PC-9 (cell line): ENCODE results near the gene TRMT1L. TPM values are rescaled to one million over a fixed set of nuclear protein-coding genes. Genes with fewer than 3 reads are reported as not detected.

Experiments used
- BruUV-seq: library from RNA; stranded (reverse); fragments of 400-500 nt; replicated peaks from 2 replicates; lab custom pipeline; 2021; lab: Mats Ljungman, UMichigan
- CTCF ChIA-PET: fragments of 300-600 bp; sonication (Branson Sonifier 250); formaldehyde crosslinking; loops from one replicate; lab custom pipeline; 2022; ENCODE audit warnings: antibody characterized with exemption; lab: Charles Lee
- POLR2A ChIA-PET: fragments of 300-600 bp; sonication (Branson Sonifier 250); formaldehyde crosslinking; loops from one replicate; lab custom pipeline; 2022; ENCODE audit warnings: antibody characterized with exemption; ENCODE audit not compliant: unreplicated experiment; lab: Charles Lee
- DNase-seq, 2 experiments: peaks; one replicate each; pipeline versions ENCODE4 v3.0.0 to v3.0.0-alpha.2; 2015 to 2022; ENCODE audit warnings: mixed read lengths in 1 of 2
- H2AFZ ChIP-seq: fragments of 200-600 bp; sonication (generic); 2 replicates; pipeline ENCODE4 v1.8.1; 2017; ENCODE audit warnings: antibody characterized with exemption
- H3F3A ChIP-seq: fragments of 200-600 bp; sonication (generic); 2 replicates; pipeline ENCODE4 v1.8.1; 2017; ENCODE audit warnings: antibody characterized with exemption, mild to moderate bottlenecking, low read depth; ENCODE audit not compliant: insufficient read depth
- H3K27ac ChIP-seq: fragments of 200-600 bp; sonication (generic); 2 replicates; pipeline ENCODE4 v1.6.1; 2016; ENCODE audit warnings: mixed run types
- H3K27me3 ChIP-seq: fragments of 200-600 bp; sonication (generic); 2 replicates; pipeline ENCODE4 v1.6.1; 2016; ENCODE audit warnings: low read depth, mixed run types; ENCODE audit not compliant: insufficient read depth
- H3K36me3 ChIP-seq: fragments of 200-600 bp; sonication (generic); 2 replicates; pipeline ENCODE4 v1.6.1; 2016; ENCODE audit warnings: low read depth, mixed run types
- H3K4me1 ChIP-seq: fragments of 200-600 bp; sonication (generic); replicated peaks from 2 replicates; pipeline ENCODE4 v1.6.1; 2016; ENCODE audit warnings: mixed run types; ENCODE audit not compliant: insufficient read depth
- H3K4me2 ChIP-seq: fragments of 200-600 bp; sonication (generic); 2 replicates; pipeline ENCODE4 v1.6.1; 2017; ENCODE audit warnings: mixed run types
- H3K4me3 ChIP-seq: fragments of 200-600 bp; sonication (generic); 2 replicates; pipeline ENCODE4 v1.6.1; 2016; ENCODE audit warnings: mixed run types
- H3K79me2 ChIP-seq: fragments of 200-600 bp; sonication (generic); 2 replicates; pipeline ENCODE4 v1.6.1; 2017; ENCODE audit warnings: low read depth, mixed run types
- H3K9me2 ChIP-seq: fragments of 200-600 bp; sonication (generic); 2 replicates; pipeline ENCODE4 v1.8.1; 2017; ENCODE audit warnings: mild to moderate bottlenecking; ENCODE audit not compliant: insufficient read depth
- H3K9me3 ChIP-seq: fragments of 200-600 bp; sonication (generic); 2 replicates; pipeline ENCODE4 v1.8.1; 2016; ENCODE audit warnings: low read depth; ENCODE audit not compliant: insufficient read depth
- H4K20me1 ChIP-seq: fragments of 200-600 bp; sonication (generic); 2 replicates; pipeline ENCODE4 v1.8.1; 2017; ENCODE audit not compliant: insufficient read depth
- EZH2 ChIP-seq: fragments of 200-600 bp; sonication (generic); IDR thresholded peaks from 2 replicates; pipeline ENCODE4 v1.8.0; 2017; ENCODE audit warnings: antibody characterized with exemption, low read depth
- intact Hi-C: fragments of 100-400 bp; cut with micrococcal nuclease; formaldehyde crosslinking; loops from one replicate; pipeline ENCODE4 v1.10.0; 2022; ENCODE audit not compliant: unreplicated experiment
- total RNA-seq: library from RNA; stranded (reverse); gene quantifications from 2 replicates; pipeline ENCODE4 v1.2.3, GENCODE V29; 2021
- TF ChIP-seq, protein P1 (sequence below): fragments of 200-600 bp; sonication (generic); conservative IDR thresholded peaks from 2 replicates; pipeline ENCODE4 v1.6.1; 2017; ENCODE audit warnings: mixed run types, antibody characterized with exemption, mild to moderate bottlenecking, moderate library complexity

TRMT1L gene
- total RNA-seq, 1 experiment from 2014 or later, result 18.3 TPM

DNA sequence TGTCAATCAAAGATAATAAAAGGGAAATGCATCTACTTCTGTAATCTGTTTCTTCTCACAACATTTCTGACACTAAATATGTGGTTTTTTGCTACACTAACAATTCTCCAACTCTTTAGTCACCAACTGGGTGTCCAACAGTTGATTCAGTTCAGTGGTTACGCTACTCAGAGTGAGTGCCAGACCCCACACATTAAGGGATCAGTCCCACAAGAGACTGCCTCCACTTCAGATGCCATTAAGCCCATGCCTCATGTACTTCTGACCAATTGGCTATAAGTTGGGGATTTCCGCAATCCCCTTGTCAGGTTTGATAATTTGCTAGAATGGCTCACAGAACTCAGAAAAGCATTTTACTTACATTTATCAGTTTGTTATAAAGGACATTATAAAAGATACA, 83.0 kb downstream of the TRMT1L start:
- Histone ChIP-seq H3K4me2 (no peak overlapping the region), H3K79me2 (peaks cover 61% of the 10 kb centered on the region), H3K9me2 (no peaks in the 10 kb centered on the region), H3K27me3 (no peaks in the 10 kb centered on the region), H4K20me1 (no peaks in the 10 kb centered on the region), H3K9me3 (no peaks in the 10 kb centered on the region), H3K27ac (no peak overlapping the region), H2AFZ (no peak overlapping the region), H3K36me3 (no peaks in the 10 kb centered on the region), H3K4me1 (no peaks in the 10 kb centered on the region), H3F3A (no peaks in the 10 kb centered on the region), H3K4me3 (no peak overlapping the region)
- no peak for DNase-seq
- CTCF ChIA-PET, result no interaction called here
- POLR2A ChIA-PET, result no interaction called here
- intact Hi-C loops, result no loop called here
- no peak for TF ChIP-seq EZH2
- TF ChIP-seq, protein P1, sequence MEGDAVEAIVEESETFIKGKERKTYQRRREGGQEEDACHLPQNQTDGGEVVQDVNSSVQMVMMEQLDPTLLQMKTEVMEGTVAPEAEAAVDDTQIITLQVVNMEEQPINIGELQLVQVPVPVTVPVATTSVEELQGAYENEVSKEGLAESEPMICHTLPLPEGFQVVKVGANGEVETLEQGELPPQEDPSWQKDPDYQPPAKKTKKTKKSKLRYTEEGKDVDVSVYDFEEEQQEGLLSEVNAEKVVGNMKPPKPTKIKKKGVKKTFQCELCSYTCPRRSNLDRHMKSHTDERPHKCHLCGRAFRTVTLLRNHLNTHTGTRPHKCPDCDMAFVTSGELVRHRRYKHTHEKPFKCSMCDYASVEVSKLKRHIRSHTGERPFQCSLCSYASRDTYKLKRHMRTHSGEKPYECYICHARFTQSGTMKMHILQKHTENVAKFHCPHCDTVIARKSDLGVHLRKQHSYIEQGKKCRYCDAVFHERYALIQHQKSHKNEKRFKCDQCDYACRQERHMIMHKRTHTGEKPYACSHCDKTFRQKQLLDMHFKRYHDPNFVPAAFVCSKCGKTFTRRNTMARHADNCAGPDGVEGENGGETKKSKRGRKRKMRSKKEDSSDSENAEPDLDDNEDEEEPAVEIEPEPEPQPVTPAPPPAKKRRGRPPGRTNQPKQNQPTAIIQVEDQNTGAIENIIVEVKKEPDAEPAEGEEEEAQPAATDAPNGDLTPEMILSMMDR, result no peak
- no TSS peak for BruUV-seq

DNA sequence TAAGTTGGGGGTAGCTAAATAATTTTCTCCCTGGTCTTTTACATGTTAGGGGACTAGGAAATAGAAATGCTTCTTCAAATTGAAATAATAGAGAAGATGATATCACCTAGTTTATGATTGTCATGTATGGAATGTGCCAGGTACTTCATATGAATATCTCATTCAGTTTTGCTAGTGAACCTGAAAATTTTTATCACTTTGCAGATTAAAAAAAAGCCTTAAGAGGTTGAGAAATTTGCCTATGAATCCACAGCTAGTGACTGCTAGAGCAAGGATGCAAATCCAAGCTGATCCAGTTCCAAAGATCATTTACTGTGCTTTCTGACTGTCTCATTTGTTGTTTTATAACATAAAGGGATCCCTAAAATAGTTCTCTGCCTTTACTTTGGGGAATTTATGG, 86.7 kb downstream of the TRMT1L start:
- intact Hi-C loops, result no loop called here
- Histone ChIP-seq H4K20me1 (no peaks in the 10 kb centered on the region), H3K27ac (no peak overlapping the region), H3K4me3 (no peak overlapping the region), H3K4me1 (no peaks in the 10 kb centered on the region), H3K36me3 (no peaks in the 10 kb centered on the region), H3K9me2 (no peaks in the 10 kb centered on the region), H3K9me3 (no peaks in the 10 kb centered on the region), H3K79me2 (peaks cover 63% of the 10 kb centered on the region), H2AFZ (no peak overlapping the region), H3F3A (no peaks in the 10 kb centered on the region), H3K4me2 (no peak overlapping the region), H3K27me3 (no peaks in the 10 kb centered on the region)
- POLR2A ChIA-PET, result no interaction called here
- CTCF ChIA-PET, result interaction anchor here (0.7 kb wide), 1 partner anchor 526 kb away, joined by 4 read pairs; no protein-coding TSS in a partner anchor
- BruUV-seq, result no TSS peak
- no peak for DNase-seq
- TF ChIP-seq EZH2, result no peak
- TF ChIP-seq, protein P1, result no peak

DNA sequence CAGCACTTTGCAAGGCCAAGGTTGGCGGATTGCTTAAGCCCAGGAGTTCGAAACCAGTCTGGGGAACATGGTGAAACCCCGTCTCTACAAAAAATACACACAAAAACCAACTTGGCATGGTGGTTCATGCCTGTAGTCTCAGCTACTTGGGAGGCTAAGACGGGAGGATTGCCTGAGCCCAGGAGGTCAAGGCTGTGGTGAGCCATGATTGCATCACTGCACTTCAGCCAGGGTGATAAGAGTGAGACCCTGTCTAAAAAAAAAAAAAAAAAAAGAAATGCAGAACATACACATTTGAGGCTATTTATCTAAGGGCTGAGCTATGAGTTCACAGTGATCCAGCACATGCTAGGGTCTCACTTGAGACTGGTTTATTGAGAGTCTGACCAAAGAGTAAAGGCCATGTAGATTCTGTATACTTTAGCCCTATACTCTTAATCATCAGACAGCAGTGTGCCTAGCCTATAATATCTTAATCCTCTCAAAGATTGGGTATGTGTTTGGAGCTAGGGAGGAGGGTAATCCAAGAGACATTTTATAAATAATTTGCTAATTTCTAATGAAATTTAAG, 87.5 kb downstream of the TRMT1L start:
- peaks cover 67% of the 10 kb centered on the region for H3K79me2 ChIP-seq
- CTCF ChIA-PET, result interaction anchor here (0.7 kb wide), 1 partner anchor 527 kb away, joined by 4 read pairs; no protein-coding TSS in a partner anchor

More for the DNA sequence above, 87.5 kb downstream of the TRMT1L start:
- Histone ChIP-seq H3K9me2 (no peaks in the 10 kb centered on the region), H3K4me2 (no peak overlapping the region), H3K4me3 (no peak overlapping the region), H3K36me3 (no peaks in the 10 kb centered on the region), H3K27me3 (no peaks in the 10 kb centered on the region), H2AFZ (no peak overlapping the region), H3K4me1 (no peaks in the 10 kb centered on the region), H4K20me1 (no peaks in the 10 kb centered on the region), H3K9me3 (no peaks in the 10 kb centered on the region), H3F3A (no peaks in the 10 kb centered on the region), H3K27ac (no peak overlapping the region)
- TF ChIP-seq, protein P1, result no peak
- no peak for TF ChIP-seq EZH2
- POLR2A ChIA-PET, result no interaction called here
- no peak for DNase-seq
- BruUV-seq, result no TSS peak
- intact Hi-C loops, result no loop called here
